EL (cell line): Measurements from ENCODE around the gene PPRC1.

Experiments
- DNase-seq: peaks from one replicate; pipeline ENCODE4 v3.0.0-alpha.2; 2016

PPRC1 gene

DNA sequence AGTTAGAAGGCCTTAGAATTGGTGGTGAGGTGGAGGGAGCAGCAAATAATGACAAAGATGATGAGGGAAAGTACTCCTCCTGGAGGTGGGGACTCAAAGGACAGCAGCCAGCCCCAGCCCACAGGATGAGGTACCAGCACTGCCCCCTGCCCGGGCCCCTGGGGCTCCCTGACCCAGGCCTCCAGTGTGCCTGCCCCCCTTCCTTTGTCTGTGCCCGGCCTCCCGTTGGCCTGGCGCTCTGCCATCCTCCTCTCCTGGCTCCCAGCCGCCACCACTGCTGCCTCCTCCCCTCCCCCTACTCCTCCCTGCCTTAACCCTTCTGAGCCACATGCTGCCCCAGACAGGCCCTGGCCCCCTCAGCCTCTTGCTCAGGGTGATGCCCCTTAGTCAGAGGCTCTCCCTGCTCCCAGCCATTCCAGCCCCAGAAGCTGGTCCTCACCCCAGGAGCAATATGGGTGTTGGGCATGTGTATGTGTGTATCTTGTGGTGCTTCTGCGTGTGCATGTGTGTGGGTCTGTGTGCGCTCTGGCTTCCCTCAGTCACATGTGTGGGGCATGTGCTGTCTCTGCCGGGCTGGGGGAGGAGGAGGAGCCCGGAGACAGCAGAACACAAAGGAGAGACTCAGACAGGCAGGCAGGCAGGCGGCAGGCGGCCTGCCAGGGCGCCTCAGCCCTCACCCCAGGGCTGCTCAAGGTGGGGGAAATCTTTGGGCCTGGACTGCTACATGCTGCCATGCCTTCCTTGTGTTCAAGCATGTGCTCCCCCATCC, 15.3 kb upstream of the PPRC1 start:
- peak; percentile 77 for DNase-seq

DNA sequence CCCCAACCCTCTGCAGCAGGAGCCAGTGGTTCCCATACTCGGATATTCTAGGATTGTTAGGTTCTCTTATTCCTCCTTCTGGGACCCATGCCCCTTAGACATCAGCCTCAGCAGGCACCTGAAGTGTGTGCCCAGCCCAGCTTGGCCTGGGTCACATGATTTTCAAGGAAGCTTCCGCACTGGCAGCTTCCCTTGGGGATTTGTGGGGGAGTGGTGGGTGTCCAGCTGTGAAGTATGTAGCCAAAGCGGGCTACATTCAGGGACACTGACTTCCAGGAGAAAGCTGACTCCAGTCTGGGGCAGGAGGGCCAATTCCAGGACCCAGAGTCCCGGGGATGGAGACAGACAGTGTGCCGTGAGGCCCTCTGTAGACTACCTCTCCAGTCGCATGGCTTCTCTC, 14.0 kb upstream of the PPRC1 start:
- DNase-seq = peak; percentile 37

DNA sequence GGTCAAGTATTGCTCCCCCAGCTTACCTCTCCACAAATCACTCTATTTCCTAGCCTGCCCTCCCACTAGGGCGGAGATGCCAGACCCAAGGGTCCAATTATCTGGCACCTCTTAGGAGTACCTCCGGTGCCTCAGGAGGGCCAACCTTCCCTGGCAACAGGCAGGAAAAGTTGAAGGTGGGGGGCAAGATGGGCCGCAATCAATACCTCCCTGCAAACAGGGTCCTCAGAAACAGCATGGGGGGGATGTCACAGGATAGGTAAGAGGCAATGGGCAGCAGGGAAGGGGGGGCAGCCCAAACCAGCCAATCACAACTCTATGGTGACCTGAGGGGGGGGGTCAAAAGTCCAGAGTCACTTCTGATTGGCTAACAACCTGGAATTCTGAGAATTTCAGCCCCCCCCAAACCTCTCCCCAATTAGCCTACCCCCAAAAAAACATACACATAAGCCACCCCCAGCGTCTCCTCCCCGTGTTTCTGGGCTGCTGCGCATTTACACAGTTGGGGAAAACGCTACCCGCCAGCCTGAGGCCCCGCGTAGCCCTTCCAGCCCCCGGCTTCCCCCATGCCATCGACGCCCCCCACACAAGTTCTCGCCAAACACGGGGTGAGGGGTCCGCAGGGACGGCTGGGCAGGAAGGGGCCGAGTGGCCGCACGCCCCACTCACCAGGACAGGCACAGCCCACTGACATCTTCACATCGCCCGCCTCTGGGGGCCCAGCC, 13.3 kb upstream of the PPRC1 start:
- peak; percentile 85 for DNase-seq

DNA sequence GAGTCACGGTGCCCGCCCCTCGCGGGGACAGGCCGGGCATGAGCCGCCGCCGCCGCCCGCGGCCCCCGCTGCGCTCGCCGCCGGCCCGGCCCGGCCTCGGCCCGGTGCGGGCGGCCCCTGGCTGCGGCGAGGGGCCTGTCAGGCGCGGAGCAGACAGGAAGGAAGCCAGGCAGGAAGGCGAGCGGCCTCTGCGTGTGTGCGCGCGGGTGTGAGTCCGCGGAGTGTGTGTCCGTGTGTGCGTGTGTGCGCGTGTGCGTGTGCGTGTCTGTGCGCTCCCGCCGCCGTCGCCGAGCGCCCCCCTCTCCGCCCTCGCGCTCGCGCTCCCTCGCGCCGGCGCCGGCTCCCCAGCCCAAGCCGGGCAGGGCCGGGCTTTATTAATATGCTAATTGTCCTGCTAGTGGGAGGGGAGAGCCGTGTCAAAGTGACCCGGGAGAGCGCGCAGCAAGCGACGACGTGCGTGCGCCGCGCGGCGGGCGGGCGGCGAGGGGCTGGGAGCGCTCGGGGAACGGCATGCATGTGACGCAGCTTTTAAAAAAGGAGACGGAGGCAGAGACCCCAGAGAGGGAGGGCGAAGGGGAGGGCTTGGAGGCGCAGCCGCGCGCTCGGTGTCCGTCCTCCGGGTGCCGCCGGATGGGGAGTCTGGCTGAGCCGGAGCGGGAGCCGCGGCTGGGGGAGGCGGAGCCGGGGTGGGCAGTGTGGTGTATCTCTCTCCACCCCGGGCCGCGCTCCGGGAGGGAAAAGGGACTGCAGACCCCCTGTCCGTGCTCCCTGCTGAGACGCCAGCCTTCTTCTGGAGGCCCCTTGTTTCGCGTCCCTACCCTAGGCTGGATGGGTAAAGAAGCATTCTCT, 12.5 kb upstream of the PPRC1 start, which contains the start of gene LDB1:
TSS of gene LDB1 (minus strand) at position 227 of the 849 bp plus-strand sequence. CDS start 258 bp downstream, outside the sequence.
- peak; percentile 74 for DNase-seq

DNA sequence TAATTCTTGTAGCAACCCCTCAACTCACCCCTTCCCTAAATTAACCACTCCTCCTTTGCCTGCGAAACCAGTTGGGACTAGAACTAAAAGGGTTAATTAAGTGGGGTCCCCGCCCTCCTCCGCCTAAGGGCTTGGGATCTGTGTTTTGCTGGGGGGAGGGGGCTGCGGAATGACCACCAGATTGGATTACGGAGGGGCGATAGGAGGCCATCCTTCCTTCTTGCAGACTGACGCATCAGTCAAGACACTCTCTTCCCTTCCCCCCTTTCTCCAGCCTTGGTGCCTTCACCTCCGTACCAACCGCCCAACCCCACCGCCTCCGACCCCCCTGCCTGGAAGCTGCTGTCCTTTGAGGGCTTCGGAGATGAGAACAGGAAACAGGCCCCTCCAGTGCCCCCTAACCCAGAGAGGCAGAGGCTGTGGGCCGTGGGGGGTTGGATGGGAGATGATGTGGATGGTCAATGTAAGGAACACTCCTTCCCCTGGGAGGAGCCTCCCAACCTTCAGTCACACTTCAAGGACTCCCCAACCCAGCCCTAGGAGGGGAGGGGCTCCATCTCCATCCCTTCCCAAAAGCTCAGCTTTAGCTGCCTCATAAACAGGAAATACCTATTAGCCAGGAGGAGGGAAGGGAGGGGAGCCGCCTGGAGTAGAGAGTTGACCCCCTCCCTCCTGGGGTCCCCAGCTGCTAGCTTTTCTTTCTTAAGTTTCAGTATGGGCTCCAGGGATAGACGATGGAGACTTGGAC, 11.7 kb upstream of the PPRC1 start:
- peak; percentile 84 for DNase-seq

DNA sequence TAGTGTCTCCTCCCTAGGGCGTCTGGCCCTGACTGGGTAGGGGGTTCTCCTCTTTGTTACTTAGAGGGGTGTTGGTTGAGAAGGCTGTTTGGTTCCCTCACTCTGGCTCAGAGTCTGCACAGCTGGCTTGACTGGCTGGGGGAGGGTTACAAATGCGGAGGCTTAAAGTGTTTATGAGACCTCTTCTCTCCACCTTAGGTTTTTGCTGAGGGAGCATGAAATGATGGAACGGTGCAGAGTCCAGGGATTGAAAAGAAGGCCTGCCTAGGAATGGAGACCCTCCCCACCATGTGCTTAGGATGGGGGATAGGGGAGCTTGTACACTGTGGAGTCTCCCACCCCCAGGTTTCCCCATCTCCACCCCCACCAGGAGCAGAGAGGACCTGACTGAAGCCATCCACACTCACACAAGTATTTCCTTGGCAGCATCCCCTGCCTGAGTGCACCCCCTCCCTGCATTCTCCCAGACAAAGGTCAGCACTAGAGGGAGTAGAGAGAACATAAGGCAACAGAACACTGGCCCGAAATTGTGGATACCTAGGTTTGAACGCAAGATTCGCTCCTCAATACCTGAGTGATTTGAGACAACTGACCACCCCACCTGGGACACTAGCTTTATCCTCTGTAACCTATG, 11.0 kb upstream of the PPRC1 start:
- DNase-seq = no peak

DNA sequence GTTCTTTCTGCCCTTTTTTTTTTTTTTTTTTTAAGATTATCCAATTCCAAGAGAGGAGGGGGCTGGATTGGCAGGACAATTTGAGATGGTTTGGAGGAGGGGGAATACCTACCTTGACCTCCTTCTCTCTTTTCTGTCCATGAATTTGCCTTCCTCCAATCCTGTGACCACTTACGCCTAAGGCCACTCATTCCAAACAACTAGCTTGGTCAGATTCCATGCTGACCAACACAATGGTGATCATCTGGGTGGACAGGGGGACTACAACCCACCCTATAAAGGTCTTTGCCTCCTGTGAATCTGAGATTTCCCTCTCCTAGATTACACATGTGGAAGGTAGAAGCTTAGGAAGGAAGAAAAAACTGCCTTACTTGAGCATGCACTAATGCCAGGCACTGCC, 10.4 kb upstream of the PPRC1 start:
- no peak for DNase-seq

DNA sequence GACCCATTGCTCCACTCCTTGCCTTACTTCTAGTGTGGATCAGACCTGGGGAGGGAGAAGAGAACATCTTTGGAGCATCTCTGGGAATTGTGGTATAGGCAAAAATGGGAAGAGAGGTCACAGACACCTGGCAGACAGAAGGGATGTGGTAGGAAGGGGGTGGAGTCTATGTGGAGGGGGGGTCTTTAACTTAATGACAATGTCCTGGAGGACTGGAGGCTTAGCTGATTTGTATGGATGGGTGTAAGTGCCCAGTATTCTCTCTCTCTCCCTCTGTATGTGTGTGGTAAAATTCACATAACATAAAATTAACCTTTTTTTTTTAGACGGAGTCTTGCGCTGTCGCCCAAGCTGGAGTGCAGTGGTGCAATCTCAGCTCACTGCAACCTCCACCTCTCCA, 9.6 kb upstream of the PPRC1 start:
- no peak for DNase-seq

DNA sequence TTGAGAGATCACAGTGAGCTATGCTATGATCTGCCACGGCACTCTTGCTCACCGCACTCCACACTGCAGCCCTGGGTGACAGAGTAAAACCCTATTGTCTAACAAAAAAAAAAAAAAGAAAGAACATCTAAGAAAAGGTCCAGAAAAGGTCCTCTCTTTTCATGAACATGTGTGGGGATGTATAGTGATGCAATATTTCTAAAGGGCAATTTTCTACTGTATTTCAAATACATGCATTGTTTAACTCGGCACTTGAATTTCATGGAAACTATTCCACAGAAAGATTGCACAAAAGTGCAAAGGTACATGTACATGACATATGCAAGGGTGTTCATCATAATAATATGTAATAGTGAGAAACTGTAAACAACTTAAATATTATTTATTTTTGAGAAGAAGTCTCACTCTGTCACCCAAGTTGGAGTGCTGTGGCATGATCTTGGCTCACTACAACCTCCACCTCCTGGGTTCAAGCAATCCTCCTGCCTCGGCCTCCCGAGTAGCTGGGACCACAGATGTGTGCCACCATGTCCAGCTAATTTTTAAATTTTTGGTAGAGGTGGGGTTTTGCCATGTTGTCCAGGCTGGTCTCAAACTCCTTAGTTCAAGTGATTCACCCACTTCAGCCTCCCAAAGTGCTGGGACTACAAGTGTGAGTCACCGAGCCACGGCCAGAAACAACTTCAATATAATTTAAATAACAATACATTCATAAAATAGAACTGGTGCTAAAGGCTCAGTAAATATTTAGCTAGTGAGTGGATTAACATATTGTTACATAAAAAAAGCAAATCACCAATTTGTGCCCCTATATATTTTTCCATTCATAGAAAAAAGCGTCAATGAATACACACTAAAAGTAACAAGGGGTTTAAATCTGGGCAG, 1.3 kb upstream of the PPRC1 start:
- DNase-seq = peak; percentile 72

DNA sequence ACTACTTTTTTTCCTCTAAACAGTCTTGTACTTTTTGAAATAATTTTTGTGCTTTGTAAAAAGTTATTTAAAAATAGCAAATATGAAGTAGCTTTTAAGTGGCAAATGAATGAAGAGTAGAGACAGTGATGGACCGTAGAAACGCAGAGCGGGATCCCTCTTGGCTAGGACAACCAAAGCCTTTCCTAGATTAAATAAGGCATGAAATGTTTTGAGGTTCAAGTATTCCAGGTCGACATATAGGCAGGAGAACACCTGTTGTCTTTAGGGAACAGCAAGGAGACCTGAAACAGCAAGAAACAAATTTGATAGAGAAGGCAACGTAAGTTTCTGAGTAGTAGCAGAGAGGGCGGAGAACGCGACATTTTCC, 662 bp upstream of the PPRC1 start:
- DNase-seq = no peak

DNA sequence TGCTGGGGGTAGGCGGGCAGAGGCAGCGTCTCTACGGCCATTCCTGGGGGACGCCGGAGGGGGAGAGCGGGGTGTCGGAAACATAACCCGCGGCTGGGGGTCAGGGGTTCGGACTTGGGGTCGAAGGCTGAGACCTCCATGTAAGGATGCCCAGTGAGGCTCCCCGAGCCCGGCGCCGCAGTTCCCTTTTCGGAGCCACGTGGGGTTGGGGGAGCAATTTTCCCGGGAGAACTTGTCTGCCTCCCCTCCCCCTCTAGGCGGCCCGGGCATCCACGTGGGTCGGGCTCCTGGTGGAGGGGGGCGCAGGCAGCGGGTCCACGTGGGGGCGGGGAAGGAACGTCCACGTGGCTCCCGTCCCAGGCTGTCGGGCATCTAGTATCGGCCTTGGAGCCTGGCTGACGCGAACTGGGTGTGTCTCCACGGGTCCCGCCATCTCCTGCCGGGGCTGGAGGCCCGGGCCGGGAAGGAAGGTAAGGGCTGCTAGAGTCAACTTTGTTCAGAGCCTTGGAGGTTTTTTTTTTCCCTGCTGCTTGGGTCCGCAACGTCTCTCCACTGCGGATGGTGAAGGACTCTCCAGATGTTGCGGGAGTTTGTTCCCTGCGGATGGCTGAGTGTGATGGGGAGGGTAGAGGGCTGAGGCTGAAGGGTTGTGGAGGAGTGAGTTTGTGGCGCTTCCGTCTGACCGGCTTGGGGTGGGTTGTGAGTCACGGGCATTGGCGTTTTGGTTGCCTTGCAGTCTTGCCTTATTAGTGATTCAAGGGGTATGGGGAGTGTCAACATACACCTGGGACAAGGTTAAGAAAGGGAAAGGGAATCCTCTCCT, 744 bp downstream of the PPRC1 start:
- peak; percentile 84 for DNase-seq

DNA sequence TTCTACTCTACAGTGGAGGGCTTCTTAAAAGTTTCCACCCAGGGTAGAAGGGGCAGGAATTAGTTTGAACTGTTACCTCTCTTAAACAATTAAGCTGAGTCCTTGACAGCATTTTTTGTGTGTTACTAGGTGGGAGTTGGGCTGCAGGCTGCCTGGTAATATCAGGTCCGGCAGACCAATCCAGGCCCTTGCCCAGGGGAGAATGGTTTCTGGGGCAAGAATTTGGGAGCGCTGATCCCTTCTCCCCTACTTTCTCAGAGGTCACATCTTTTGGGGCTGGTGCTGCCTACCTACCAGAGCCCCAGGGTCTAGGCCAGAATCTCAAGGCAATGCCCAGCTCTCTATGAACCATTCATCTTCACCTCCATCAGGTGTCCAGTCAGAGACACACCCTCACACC, 1.6 kb downstream of the PPRC1 start:
- DNase-seq = no peak

DNA sequence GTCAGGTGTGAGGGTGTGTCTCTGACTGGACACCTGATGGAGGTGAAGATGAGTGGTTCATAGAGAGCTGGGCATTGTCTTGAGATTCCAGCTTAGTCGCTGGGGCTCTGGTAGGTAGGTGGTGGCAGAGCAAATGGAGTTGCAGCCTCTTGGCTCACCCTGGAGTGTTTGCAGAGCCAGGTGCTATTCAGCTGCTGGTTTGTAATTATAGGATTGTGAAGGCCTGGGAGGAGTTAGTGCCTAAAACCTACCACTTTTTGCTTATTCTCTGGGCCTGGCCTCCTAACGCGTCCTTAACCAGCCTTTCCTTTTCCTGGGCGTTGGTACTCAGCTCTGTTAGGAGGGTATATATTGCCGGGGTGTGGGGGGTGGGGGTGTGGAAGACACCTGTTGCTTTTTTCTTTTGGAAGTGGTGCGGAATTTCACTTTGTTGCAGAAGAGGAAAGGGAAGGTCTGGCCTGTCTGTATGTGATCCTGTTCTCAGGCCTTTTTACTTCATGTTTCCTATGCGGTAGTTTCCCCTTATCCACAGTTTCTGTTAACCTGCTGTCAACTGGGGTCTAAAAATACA, 3.2 kb downstream of the PPRC1 start:
- DNase-seq = no peak

DNA sequence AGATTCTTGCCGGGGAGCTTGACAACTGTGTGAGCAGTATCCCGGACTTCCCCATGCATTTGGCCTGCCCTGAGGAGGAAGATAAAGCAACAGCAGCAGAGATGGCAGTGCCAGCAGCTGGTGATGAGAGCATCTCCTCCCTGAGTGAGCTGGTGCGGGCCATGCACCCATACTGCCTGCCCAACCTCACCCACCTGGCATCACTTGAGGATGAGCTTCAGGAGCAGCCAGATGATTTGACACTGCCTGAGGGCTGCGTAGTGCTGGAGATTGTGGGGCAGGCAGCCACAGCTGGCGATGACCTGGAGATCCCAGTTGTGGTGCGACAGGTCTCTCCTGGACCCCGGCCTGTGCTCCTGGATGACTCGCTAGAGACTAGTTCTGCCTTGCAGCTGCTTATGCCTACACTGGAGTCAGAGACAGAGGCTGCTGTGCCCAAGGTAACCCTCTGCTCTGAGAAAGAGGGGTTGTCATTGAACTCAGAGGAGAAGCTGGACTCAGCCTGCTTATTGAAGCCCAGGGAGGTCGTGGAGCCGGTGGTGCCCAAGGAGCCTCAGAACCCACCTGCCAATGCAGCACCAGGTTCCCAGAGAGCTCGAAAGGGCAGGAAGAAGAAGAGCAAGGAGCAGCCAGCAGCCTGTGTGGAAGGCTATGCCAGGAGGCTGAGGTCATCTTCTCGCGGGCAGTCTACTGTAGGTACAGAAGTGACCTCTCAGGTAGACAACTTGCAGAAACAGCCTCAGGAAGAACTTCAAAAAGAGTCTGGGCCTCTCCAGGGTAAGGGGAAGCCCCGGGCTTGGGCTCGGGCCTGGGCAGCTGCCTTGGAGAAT, 6.7 kb downstream of the PPRC1 start:
- DNase-seq = no peak

DNA sequence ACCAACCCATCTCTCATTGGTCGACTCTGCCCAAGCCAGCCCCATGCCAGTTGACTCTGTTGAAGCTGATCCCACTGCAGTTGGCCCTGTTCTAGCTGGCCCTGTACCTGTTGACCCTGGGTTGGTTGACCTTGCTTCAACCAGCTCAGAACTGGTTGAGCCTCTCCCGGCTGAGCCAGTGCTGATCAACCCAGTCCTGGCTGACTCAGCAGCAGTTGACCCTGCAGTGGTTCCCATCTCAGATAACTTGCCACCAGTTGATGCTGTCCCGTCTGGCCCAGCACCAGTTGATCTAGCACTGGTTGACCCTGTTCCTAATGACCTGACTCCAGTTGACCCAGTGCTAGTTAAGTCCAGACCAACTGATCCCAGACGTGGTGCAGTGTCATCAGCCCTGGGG, 7.4 kb downstream of the PPRC1 start:
- DNase-seq = no peak

DNA sequence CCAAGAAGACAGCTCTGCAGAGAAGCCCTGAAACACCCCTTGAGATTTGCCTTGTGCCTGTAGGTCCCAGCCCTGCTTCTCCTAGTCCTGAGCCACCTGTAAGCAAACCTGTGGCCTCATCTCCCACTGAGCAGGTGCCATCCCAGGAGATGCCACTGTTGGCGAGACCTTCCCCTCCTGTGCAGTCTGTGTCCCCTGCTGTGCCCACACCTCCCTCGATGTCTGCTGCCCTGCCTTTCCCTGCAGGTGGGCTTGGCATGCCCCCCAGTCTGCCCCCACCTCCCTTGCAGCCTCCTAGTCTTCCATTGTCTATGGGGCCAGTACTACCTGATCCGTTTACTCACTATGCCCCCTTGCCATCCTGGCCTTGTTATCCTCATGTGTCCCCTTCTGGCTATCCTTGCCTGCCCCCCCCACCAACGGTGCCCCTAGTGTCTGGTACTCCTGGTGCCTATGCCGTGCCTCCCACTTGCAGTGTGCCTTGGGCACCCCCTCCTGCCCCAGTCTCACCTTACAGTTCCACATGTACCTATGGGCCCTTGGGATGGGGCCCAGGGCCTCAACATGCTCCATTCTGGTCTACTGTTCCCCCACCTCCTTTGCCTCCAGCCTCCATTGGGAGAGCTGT, 8.2 kb downstream of the PPRC1 start:
- no peak for DNase-seq

DNA sequence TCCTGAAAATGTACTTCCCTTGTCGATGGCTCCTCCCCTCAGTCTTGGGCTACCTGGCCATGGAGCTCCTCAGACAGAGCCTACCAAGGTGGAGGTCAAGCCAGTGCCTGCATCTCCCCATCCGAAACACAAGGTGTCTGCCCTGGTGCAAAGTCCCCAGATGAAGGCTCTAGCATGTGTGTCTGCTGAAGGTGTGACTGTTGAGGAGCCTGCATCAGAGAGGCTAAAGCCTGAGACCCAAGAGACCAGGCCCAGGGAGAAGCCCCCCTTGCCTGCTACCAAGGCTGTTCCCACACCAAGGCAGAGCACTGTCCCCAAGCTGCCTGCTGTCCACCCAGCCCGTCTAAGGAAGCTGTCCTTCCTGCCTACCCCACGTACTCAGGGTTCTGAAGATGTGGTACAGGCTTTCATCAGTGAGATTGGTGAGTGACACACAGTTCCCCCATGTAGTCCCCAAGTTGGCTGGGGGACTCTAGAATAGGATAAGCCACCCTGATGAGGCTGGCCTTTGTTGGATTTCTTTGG, 8.8 kb downstream of the PPRC1 start:
- DNase-seq = no peak

DNA sequence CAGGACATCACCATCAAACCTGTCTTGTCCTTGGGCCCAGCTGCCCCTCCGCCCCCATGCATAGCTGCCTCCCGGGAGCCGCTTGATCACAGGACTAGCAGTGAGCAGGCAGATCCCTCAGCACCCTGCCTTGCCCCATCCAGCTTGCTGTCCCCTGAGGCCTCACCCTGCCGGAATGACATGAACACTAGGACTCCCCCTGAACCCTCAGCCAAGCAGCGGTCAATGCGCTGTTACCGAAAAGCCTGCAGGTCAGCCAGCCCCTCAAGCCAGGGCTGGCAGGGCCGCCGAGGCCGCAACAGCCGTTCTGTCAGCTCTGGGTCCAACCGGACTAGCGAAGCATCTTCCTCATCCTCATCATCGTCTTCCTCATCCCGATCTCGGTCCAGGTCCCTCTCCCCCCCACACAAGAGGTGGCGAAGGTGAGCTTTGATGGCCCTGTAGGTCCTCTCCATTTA, 14.2 kb downstream of the PPRC1 start:
- DNase-seq = no peak
